Effector memory CD4-positive, alpha-beta T cell (primary cell): ENCODE results near the gene KRT15.

Experiments
- DNase-seq, 3 donors: peaks; one replicate each; pipeline ENCODE4 v3.0.0-alpha.2; 2020
- H3K27ac ChIP-seq: 2 replicates; pipeline ENCODE4 v1.7.0; 2013; ENCODE audit warnings: mild to moderate bottlenecking, low read length, moderate library complexity; ENCODE audit not compliant: insufficient read depth, poor library complexity, severe bottlenecking
- H3K27me3 ChIP-seq: replicated peaks from 2 replicates; pipeline ENCODE4 v1.7.0; 2013; ENCODE audit warnings: mild to moderate bottlenecking, low read length; ENCODE audit not compliant: insufficient read depth, control insufficient read depth, poor library complexity, severe bottlenecking
- H3K36me3 ChIP-seq: 2 replicates; pipeline ENCODE4 v1.7.0; 2013; ENCODE audit warnings: mild to moderate bottlenecking, low read length, moderate library complexity; ENCODE audit not compliant: control insufficient read depth, insufficient read depth
- H3K4me1 ChIP-seq: 2 replicates; pipeline ENCODE4 v1.7.0; 2013; ENCODE audit warnings: low read length, mild to moderate bottlenecking; ENCODE audit not compliant: control insufficient read depth, insufficient read depth, poor library complexity, severe bottlenecking
- H3K4me3 ChIP-seq: 2 replicates; pipeline ENCODE4 v1.7.0; 2013; ENCODE audit warnings: low read length, low read depth, mild to moderate bottlenecking; ENCODE audit not compliant: insufficient read depth, poor library complexity, severe bottlenecking
- H3K9me3 ChIP-seq: 2 replicates; pipeline ENCODE4 v1.7.0; 2013; ENCODE audit warnings: mild to moderate bottlenecking, low read length, moderate library complexity; ENCODE audit not compliant: control insufficient read depth

KRT15 gene

GRCh38 chr17:41537614-41537954 is 18.9 kb upstream of the KRT15 start:
- H3K9me3 ChIP-seq = no peaks in the 10 kb centered on the region
- H3K4me3 ChIP-seq = no peak overlapping the region
- no peak overlapping the region for H3K27ac ChIP-seq
- no peak for DNase-seq
- no peaks in the 10 kb centered on the region for H3K4me1 ChIP-seq
- no peaks in the 10 kb centered on the region for H3K36me3 ChIP-seq
- H3K27me3 ChIP-seq = no peaks in the 10 kb centered on the region

GRCh38 chr17:41536741-41537613 is 18.3 kb upstream of the KRT15 start:
- no peak for DNase-seq
- H3K27ac ChIP-seq = no peak overlapping the region
- no peaks in the 10 kb centered on the region for H3K9me3 ChIP-seq
- H3K36me3 ChIP-seq = no peaks in the 10 kb centered on the region
- no peaks in the 10 kb centered on the region for H3K27me3 ChIP-seq
- H3K4me1 ChIP-seq = no peaks in the 10 kb centered on the region
- H3K4me3 ChIP-seq = no peak overlapping the region

- Histone ChIP-seq H3K4me3 (no peak overlapping the region), H3K4me1 (no peaks in the 10 kb centered on the region), H3K36me3 (no peaks in the 10 kb centered on the region), H3K9me3 (no peaks in the 10 kb centered on the region), H3K27ac (no peak overlapping the region), H3K27me3 (no peaks in the 10 kb centered on the region)
- DNase-seq = no peak
Measured at GRCh38 chr17:41535764-41536481, 17.2 kb upstream of the KRT15 start.

- H3K27ac ChIP-seq = no peak overlapping the region
- no peaks in the 10 kb centered on the region for H3K9me3 ChIP-seq
- no peaks in the 10 kb centered on the region for H3K36me3 ChIP-seq
- no peak overlapping the region for H3K4me3 ChIP-seq
- no peak for DNase-seq
- no peaks in the 10 kb centered on the region for H3K4me1 ChIP-seq
- peaks cover 4% of the 10 kb centered on the region for H3K27me3 ChIP-seq
Measured at GRCh38 chr17:41534899-41535546, 16.3 kb upstream of the KRT15 start.

- peaks cover 11% of the 10 kb centered on the region for H3K27me3 ChIP-seq
- H3K9me3 ChIP-seq = no peaks in the 10 kb centered on the region
- no peak overlapping the region for H3K4me3 ChIP-seq
- H3K4me1 ChIP-seq = no peaks in the 10 kb centered on the region
- H3K36me3 ChIP-seq = no peaks in the 10 kb centered on the region
- DNase-seq = no peak
- no peak overlapping the region for H3K27ac ChIP-seq
Measured at GRCh38 chr17:41533613-41534012, 14.9 kb upstream of the KRT15 start.

GRCh38 chr17:41532947-41533570 is 14.4 kb upstream of the KRT15 start:
- Histone ChIP-seq H3K4me3 (no peak overlapping the region), H3K36me3 (no peaks in the 10 kb centered on the region), H3K9me3 (no peaks in the 10 kb centered on the region), H3K4me1 (peaks cover 2% of the 10 kb centered on the region), H3K27ac (no peak overlapping the region), H3K27me3 (peaks cover 16% of the 10 kb centered on the region)
- no peak for DNase-seq

- H3K4me3 ChIP-seq = no peak overlapping the region
- peaks cover 13% of the 10 kb centered on the region for H3K4me1 ChIP-seq
- H3K36me3 ChIP-seq = no peaks in the 10 kb centered on the region
- H3K9me3 ChIP-seq = no peaks in the 10 kb centered on the region
- H3K27ac ChIP-seq = no peak overlapping the region
- H3K27me3 ChIP-seq = peaks cover 26% of the 10 kb centered on the region
- no peak for DNase-seq
Measured at GRCh38 chr17:41531993-41532392, 13.3 kb upstream of the KRT15 start.

- Histone ChIP-seq H3K27me3 (peaks cover 26% of the 10 kb centered on the region), H3K9me3 (no peaks in the 10 kb centered on the region), H3K27ac (no peak overlapping the region), H3K4me1 (peaks cover 13% of the 10 kb centered on the region), H3K36me3 (no peaks in the 10 kb centered on the region), H3K4me3 (no peak overlapping the region)
- DNase-seq = no peak
Measured at GRCh38 chr17:41530062-41531048, 11.7 kb upstream of the KRT15 start.

- no peak overlapping the region for H3K27ac ChIP-seq
Measured at GRCh38 chr17:41529491-41529915, 10.8 kb upstream of the KRT15 start.

More at GRCh38 chr17:41529491-41529915, 10.8 kb upstream of the KRT15 start:
- Histone ChIP-seq H3K9me3 (no peaks in the 10 kb centered on the region), H3K36me3 (no peaks in the 10 kb centered on the region), H3K27me3 (peaks cover 26% of the 10 kb centered on the region), H3K4me3 (no peak overlapping the region), H3K4me1 (peaks cover 13% of the 10 kb centered on the region)
- DNase-seq = no peak
